ENCODE data around the gene GSG1L.

The GSG1L gene

GRCh38 chr16:27840311-27841060 is 223.0 kb downstream of the GSG1L start:
- no peak for DNase-seq

- DNase-seq: peak; percentile 3
Measured at GRCh38 chr16:27839419-27839818, 224.1 kb downstream of the GSG1L start.

GRCh38 chr16:27838536-27839175 is 224.9 kb downstream of the GSG1L start:
- no peak for DNase-seq

DNA sequence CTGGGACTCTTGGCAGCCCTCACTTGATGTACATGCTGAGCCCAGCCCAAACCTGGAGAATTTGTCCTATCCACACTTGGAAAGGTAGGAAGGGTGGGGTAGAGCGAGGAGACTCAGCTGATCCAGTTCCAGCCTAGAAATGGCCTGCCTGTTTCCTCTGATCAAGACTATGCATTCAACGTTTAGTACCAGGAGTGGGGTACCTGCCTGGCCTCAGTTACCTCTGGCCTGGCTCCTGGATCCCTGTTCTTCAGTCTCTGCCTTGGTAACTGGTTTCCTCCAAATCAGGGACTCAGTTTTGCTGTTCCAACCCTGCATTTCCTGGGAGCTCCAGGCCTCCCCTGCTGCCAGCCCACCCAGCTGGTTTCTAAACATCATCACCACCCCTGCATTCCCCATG is 233.5 kb downstream of the GSG1L start:
- DNase-seq: no peak

GRCh38 chr16:27828671-27829070 is 234.8 kb downstream of the GSG1L start:
- no peak for DNase-seq

DNA sequence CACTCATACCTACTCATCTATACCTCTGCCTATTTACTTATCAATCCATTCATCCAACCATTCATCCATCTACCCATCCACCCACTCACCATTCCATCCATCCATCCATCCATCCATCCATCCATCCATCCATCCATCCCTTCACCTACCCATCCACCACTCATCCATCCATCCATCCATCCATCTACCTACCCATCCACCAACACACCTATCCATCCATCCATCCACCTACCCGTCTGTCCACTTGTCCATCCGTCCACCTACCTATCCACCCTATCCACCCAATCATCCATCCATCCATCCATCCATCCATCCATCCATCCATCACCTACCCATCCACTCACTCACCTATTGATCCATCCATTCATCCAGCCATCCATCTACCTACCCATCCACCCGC is 235.7 kb downstream of the GSG1L start:
- DNase-seq: no peak

- DNase-seq: no peak
Measured at GRCh38 chr16:27826893-27827289, 236.6 kb downstream of the GSG1L start.

DNA sequence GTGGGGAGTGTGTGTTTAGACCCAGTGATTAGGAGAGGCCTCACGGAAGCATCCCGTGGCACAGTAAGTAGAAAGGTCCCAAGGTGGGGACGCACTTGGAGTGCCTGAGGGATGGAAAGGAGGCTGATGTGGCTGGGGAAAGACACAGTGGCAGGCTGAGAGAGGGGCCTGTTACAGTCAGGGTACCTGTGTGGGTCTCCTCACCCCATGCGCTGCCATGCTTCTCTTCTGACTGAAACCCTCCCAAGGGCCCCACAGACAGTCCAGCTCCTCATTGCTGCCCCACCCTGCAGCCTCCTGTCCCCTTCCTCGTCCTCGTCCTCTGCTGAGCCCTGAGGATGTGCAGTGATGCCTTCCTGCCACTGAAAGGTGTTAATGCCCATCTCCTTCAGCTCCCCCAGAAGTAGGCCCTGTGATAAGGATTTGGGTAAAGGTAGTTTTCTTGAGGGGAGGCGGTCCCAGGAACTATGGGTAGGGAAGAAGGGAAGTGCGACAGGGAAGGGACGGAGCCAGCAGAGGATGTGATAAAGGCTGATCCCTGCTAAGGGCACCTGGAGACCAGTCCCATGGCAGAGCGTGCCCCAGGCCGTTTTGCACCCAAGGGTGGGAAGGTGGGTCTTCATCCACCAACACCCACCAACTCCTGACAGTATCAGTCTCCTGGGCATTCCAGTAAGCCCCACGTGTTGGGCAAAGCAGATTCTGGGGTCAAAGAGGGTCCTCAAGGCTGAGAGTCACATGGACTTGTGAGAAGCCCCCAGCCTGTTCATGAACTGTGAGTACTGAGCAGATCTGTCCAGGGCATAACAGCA is 237.2 kb downstream of the GSG1L start:
- DNase-seq: no peak

DNA sequence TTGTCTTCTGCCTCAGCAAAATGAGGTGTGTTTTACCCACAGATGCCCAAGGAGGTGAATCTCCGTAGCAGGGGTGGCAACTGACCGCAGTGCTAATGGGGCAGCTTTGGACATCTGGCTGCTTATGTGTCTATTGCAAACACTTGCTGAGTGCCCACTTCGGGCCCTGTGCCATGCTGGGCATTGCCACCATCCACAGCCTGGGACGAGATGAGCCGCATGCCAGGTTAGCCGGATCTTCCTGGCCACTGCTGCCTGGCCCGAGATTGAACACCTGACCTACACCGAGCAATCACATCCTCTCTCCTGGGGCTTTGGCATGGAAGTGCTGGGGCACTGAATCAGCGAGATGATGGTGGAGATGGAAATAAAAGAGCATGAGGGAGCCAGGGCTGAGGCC is 238.7 kb downstream of the GSG1L start:
- DNase-seq: no peak

GRCh38 chr16:27824006-27824405 is 239.5 kb downstream of the GSG1L start:
- no peak for DNase-seq

DNA sequence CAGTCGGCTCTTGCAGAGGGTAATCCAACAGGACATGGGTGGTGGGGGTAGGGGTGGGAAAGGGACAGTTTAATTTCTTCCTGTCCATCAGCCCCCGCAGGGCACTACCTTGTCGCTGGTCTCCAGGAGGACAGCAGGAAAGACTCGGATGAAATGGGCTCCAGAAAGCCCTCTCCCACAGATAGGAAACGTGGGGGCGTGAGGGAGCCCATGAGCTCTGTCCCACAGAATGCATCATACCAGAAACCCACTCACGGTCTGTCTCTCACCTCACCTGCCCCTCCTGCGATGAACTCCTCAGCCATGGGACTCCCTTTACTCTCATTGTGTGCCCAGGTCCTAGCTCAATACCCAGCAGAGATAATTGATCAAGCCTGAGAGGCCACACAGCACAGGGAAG is 240.1 kb downstream of the GSG1L start:
- no peak for DNase-seq

- DNase-seq: no peak
Measured at GRCh38 chr16:27822996-27823395, 240.5 kb downstream of the GSG1L start.

GRCh38 chr16:27822529-27822928 is 241.0 kb downstream of the GSG1L start:
- DNase-seq: no peak

DNA sequence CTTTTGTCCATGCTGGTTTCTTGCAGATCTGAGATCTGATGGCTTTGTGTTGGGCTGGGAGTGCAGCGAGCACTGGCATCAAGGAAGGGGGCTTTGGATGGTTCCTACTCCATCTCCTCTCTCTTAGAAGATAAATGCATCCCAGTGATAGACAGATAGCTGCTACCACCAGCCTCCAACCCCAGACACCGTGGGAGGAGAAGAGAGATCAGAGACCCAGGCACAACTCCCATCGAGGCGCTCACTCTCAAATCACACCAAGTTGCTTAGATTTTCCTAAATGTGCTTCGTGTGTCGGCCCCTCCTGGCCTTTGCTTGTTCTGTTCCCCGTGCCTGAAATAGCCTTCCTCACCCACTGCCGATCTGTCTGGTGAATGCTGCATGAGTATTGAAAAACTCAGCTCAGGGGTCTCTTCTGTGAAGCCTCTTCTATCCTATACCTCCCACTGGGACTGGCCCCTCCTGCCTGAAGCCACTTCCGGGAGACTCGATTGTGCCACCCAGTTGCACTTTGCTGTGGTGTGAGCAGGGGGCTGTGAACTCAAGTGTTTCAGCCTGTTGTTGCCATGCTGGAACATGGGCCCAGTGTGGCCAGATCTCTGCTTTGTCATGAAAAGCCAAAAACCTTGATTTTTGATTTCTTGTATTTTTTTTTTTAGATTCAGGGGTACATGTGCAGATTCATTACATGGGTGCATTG is 242.7 kb downstream of the GSG1L start:
- DNase-seq: no peak

GRCh38 chr16:27819881-27820610 is 243.5 kb downstream of the GSG1L start:
- DNase-seq: no peak

DNA sequence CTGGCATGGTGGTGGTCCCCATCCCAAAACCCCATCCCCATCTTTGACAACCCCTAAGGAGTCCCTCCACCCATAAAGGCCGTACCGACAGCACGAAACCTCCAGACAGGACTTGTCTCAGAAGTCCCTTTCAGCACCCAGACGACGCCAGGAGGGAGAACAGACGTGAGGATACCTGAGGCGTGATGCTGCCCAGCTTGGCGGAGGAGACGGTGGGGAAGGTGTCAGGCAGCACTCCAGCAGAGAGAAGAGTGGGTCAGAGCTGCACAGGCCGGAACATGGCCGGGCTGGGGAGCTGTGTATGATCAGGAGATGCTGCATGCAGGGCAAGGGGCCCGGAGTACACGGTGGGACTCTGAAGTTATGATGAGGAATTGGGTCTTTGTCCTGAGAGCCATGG is 244.2 kb downstream of the GSG1L start:
- no peak for DNase-seq

DNA sequence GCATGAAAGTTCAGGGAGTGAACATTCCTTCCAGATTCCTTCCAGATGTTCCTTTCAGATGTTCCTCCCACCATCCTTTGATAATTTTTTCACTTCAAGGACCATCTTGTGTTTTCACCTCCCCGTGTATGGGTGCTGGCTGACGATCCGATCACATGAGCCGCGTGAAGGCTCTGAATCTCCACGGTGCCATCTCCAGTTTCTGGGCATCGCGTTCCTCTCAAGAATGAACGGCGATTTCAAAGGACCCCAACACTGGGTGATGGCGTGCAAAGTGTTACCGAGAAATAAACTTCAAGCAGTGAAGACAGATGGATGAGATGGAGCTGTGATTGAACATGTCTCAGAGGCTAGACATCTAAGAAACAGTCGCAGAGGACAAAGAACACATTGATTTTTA is 245.3 kb downstream of the GSG1L start:
- no peak for DNase-seq

DNA sequence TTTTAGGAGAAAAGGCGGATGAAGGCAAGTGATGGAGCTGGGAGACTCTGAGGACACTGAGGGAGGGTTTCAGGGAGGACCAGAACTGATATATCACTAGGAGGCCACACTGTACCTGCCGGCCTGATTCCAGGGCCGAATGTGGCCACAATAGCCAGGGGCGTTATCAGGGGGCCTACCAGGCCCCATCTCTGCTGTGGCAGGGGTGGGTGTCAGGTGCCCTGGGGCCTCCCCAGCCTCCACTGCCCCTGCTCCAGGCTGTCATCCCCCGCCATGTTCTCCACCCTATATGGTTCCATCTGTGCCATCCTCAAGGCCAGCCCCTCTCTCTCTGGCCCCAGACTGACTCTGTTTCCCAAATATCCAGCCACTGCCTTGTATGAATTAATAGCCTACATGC is 246.5 kb downstream of the GSG1L start:
- DNase-seq: no peak

DNA sequence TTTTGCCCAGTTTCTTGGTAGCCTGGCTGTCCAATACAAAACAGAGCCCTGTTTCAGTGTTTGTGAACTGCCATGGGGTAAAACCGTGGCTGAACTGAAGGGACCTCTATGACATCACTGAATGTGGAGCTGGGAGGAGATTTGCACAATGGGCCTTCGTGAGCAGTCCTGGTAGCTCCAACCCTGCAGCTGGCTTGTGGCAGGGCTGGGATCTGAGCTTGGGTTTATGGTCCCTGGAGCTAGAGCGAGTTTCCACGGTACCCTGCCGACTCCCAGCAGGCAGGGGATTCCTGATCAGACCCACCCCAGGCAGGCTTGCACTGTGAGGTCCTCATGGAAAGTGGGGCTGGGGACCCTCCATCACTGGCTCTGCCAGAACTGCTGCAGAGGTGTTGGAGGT is 247.0 kb downstream of the GSG1L start:
- no peak for DNase-seq

DNA sequence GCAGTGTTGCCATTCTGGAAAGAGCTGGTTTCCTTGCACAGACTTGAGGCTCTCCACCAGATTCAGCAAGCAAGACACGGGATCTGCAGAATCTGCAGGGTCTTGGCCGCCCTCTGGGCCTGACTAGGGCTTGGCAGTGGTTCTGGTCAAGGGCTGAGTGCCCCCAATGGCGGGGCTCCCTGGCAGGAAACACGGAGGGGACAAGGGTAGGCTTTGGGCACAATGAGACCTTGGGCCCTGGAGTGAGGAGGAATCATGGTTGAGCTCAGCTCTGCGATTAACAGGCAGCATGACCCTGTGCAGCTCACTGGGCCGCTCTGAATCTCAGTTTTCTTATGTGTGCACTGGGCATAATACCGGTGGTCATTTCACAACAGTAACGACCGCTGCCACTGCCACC is 249.9 kb downstream of the GSG1L start:
- no peak for DNase-seq

DNA sequence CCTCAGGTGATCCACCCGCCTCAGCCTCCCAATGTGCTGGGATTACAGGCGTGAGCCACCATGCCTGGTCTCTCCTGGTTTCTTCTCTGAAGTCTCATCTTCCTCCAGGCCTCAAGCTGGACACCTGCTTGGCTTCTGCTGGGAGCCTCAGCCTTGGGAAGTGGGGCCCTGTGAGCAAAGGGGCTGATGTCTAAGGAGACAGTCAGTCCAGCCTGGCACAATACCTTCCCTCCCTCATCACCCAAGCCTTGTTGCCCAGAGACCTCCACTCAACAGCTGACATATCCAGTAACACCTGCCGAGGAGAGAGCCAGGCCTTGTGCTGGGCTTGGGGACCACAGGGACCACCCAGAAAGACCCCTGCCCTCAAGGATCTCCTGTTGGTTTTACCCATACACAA is 251.6 kb downstream of the GSG1L start:
- DNase-seq: no peak

DNA sequence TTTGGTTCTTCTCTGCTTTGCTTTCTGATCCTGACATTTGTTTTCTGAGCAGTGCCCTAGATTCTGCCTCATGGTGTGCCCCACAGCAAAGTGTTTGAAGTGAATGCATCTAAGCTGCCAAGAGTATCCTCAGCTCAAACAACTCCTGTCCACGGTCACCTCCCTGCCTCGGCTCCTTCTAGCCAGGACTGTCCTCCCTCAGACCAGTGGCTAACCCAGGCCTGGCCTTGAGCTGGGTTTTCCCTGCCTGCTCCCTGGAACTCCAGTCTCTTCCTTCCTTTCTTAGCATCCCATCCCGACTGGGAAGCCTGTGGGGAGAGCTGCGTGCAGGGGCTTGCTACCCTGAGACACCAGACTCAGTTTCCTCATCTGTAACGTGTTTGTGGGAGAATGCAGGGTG is 256.5 kb downstream of the GSG1L start:
- DNase-seq: no peak

- DNase-seq: no peak
Measured at GRCh38 chr16:27806388-27806787, 257.1 kb downstream of the GSG1L start.

All from hematopoietic multipotent progenitor cell treated with erythropoietin and hydrocortisone succinate and interleukin-3 and kit ligand, for 8 days (in vitro differentiated cells).